Measurements from ENCODE around the gene CRYBG1.
A peak's percentile ranks its signal among the peaks of the same experiment; 100 is the strongest.
"Not testable (repeated sequence)": the region's sequence is repeated elsewhere in the genome, so short reads cannot be mapped to it uniquely, and the experiment has no call there.

Gene CRYBG1

DNA sequence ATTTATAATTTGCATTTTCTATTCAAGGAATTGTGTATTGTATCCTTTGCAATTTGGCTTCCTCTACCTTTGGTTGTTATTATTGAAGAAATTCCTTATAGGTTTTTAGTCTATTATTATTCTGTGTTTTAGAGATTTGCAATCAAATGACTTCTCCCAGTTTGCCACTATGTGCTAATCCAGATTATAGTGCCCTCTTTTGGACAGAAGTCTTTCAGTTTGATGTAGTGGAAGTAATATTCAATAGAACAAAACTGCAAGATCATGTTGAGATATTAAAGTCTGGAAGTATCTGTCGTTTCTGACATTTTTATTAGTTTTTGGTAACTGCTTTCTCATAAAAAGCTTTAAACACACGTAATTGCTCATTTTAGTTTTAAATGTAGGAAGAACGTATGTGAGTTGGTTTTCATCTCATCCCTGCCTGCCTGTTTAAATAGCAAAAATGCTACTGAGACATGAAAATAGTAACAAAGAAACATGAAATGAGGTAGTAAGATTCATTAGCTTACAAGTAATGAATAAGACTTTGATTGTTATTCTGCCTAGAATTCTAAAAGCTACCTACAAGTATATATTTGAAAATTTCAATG lies 195.9 kb downstream of the CRYBG1 start:
- DNase-seq, result peak; percentile 53

DNA sequence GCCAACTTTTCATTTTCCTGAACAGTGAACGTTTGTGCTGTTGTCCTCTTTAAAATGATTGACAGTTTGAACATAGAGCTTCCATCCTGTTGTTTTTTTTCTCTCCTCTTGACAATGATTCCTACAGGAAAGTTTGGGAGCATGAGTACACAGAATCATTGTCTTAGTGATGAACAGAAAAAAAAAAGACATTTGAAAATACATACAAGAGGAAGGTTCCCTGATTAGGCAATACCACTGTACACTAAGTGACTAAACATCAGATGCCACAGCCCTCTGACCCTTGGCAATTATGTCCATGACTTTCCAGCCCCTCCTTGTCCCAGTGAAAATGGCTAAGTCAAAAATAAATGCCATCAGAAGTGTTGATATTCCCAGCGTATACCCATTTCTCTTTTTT lies 197.3 kb downstream of the CRYBG1 start:
- DNase-seq, result peak; percentile 77

GRCh38 chr6:106558364-106558763 lies 197.8 kb downstream of the CRYBG1 start:
- DNase-seq, result no peak

DNA sequence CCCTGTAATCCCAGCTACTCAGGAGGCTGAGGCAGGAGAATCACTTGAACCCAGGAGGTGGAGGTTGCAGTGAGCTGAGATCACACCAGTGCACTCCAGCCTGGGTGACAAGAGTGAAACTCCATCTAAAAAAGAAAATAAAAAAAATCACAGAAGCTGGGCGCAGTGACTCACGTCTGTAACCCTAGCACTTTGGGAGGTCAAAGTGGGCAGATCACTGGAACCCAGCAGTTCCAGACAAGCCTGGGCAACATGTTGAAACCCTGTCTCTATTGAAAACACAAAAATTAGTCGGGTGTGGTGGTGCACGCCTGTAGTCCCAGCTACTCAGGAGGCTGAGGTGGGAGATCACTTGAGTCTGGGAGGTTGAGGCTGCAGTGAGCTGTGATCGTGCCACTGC lies 199.1 kb downstream of the CRYBG1 start:
- peak; percentile 34 for DNase-seq

DNA sequence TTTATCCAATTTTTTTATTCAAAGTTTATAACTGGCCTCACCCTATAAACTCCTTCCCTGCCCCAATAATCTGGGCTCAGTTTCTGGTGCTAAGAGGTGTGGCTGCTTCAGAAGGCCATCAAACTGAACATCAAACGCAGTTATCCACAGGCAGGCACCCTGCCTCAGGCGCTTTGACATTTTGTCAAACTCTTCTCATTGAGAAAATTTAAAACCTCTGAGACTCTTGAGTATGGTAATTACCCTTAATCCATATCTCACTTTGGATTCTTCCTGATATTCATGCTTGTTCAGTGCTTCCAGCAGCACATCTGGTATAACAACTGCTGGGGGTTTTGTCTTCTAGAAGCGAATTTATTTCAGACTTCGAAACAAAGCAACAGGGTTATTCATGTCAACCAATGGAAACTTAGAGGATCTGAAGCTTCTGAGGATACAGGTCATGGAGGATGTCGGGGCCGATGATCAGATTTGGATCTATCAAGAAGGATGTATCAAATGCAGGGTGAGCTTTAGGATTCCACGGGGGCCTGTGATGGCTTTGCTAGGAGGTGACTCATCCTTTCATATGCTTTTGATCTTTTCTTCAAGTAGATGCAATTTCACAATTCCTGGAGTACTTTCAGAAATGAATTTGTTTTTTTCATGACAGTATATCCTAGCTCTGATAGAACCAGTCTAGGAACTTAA lies 200.6 kb downstream of the CRYBG1 start:
- peak; percentile 63 for DNase-seq

DNA sequence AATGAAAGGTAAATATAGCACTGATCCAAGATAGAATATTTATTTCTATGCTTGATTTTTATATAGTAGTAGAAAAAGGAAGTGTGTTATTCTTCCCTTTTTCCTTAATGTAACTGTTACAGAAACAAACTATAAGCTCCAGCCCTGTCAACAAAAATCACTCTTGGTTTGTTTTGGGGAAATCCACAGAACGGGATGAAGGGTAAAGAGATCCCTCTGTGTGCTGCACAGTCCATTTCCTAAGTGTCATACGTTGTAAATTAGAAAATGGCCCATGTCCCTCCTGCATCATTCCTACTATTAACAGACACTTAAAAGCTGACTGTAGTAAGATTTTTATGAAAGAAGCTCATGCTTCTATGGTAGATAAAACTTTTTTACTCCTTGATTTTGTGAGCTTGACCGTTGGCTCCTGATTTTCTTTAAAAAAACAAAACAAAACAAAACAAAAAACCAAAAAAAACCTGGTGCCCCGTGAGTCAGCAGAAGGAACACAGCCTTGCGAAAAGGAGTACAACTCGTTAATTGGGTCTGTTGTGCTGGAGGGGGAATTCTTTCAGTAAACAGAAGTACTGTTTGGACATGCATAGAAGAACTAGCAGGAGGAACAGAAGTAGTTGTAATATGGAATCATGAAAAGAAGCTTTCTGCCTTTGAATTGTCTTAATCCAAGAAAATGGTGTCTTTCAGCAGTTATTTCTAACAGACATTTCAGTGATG lies 201.3 kb downstream of the CRYBG1 start:
- peak; percentile 72 for DNase-seq

DNA sequence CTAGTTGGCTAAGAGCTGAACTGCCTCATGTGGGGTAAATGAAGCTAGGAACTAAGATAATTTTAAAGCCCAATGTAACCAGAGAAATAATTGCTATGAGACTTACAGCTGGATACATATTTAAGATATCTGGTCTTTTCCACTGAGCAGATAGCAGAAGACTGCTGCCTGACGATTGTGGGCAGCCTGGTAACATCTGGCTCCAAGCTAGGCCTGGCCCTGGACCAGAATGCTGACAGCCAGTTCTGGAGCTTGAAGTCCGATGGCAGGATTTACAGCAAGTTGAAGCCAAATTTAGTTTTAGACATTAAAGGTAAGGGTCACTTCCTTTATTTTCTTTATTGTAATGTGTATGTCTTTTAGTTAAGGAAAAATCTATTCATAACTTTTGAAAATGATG lies 203.1 kb downstream of the CRYBG1 start:
- DNase-seq, result no peak

- DNase-seq, result no peak
These were observed 204.0 kb downstream of the CRYBG1 start for GRCh38 chr6:106564476-106564875.

DNA sequence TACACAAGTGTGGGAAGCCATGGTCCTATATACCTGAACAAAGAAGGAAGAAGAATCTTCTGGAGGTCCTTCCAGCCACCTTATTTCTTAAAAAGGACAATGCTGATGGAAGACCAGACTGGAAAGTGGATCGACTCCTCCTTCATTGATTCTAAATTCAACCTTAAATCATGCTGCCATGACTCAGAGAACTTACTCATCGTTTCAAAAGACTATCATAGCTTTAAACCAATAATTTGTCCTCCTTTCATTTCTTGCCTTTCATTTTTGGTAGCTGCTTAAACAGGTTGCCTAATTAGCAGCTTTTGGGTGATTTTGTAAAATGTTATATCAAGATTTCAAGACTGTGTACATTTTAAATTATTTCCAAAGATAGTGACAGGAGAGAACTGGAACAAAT lies 208.0 kb downstream of the CRYBG1 start:
- peak; percentile 53 for DNase-seq

DNA sequence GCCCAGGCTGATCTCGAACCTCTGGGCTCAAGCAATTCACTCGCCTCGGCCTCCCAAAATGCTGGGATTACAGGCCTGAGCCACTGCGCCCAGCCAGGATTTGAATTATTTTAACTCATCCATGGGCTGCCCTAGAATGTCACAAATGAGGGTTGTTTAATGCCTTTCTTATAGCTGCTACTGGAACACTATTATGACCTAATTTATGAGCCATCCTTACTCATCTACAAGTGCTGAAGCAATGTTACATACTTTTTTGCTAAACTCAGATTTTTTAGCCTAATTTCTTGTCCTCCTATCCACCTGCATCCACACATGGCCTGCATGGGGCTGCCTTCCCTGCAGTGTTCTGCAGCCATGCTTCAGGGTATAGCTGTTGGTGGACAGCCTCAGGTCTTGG lies 208.9 kb downstream of the CRYBG1 start:
- DNase-seq, result peak; percentile 23

DNA sequence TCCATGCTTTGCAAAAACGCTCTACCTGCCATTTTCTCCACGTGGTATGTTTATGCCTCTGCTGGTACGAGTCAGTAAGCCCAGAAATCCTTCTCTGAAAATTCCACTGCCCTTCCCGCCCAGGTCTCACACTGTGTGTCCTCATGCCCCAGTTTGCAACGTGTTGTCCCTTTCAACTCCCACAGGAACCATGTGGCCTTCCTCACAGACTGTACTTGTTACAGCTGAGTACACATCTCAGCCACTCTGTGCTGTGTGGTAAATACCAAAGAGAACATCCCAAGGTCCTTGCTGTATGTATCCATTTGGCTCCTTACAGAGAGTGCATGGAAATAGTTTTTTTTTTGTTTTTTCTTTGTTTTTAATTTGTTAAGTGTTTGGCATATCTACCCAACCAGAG lies 211.9 kb downstream of the CRYBG1 start:
- no peak for DNase-seq

DNA sequence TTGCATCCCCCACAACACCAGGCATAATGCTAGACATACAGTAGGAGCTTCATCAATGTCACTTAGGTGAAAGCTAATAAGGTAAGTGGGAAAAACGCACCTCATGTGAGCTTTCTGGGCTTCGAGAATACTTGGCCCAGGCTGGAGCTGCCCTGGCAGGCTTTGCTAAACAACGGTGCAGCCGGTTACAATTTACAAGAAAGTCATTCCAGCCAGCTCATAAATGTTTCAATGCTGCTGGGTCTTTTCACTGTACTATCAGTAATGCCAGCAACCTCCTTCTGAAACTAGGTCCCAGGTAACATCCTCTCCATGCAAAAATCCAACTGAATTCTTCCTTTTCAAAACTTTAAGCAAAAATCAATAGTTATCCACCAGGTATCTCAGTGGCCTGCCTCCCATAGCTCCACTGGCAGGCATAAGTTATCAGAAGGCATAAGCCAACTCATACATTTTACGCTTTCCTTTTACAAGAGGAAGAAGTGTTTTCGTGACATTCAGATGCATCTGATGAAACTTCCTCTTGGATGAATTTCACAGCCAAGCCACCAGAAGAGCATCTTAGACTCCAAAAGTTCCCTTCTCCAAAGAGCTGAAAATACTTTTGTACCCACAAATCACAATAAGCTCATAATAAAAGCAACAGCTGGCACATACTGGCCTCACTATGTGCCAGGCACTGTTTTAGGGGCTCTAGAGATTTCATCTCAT lies 212.5 kb downstream of the CRYBG1 start:
- peak; percentile 79 for DNase-seq

DNA sequence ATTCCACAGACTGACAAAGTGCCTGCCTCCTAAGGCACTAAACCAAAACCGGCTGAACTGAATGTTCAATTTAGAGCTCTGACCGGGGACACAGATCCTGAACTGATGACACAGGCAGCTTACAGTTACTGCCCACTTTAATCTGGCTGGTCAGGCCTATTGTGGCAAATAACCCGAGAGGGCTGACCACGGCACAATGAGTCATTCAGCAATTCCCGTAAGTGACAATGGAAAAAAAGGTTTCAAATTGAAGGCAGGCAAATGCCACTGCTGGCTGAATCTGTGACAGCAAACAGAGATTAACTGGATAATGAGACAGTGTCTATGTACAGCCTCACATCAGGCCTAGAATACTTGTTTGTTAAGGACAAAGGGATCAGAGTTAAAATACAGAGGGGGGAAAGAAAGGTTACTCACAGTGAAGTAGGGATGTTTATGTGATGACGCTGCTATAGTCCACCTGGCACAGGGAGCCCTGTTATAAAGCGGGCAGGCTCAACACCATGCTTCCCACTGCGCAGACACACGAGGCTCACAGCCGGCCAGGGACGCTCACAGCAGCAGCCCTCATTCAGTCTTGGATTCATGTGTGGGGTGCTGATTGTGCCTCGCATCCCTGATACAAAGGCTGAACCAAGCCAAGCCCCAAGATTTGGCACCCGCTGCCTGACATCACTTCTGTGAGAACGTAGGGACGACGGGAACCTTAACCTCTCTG lies 214.4 kb downstream of the CRYBG1 start:
- peak; percentile 94 for DNase-seq

- no peak for DNase-seq
These were observed 218.8 kb downstream of the CRYBG1 start for GRCh38 chr6:106579281-106579680.

GRCh38 chr6:106581468-106581867 lies 221.0 kb downstream of the CRYBG1 start:
- DNase-seq, result no peak

GRCh38 chr6:106586815-106587415 lies 226.4 kb downstream of the CRYBG1 start:
- no peak for DNase-seq

DNA sequence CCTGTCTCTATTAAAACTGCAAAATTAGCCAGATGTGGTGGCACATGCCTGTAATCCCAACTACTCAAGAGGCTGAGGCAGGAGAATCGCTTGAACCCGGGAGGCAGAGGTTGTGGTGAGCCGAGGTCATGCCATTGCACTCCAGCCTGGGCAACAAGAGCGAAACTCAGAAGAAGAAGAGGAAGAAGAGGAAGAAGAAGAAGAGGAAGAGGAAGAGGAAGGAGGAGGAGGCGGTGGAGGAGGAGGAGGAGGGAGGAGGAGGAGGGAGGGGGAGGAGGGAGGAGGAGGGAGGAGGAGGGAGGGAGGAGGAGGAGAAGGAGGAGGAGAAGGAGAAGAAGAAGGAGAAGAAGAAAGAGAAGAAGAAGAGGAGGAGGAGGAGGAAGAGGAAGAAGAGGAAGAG lies 228.4 kb downstream of the CRYBG1 start:
- not testable (repeated sequence) for DNase-seq

GRCh38 chr6:106591111-106591825 lies 230.8 kb downstream of the CRYBG1 start:
- DNase-seq, result no peak

DNA sequence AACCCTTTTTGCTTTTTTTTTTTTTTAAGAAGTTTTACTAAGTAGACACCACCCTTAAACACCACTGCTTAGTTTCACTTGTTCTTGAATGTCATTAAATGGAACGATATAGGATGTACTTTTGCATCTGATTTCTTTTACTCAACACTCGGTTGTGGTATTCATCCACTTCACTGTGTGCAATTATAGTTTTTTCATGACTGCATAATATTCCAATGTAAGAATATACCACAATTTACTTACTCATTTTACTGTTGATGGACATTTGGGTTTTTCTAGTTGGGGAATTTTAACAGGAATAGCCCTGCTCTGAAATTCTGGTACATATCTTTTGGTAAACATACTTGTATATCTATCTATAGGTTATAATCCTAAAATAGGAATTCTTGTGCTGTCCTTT lies 238.9 kb downstream of the CRYBG1 start:
- DNase-seq, result no peak

- no peak for DNase-seq
These were observed 239.8 kb downstream of the CRYBG1 start for GRCh38 chr6:106600329-106600728.

- DNase-seq, result peak; percentile 70
These were observed 247.7 kb downstream of the CRYBG1 start for GRCh38 chr6:106608080-106608668.
